K562 (cell line): ENCODE measurements around the gene VPS4A. TPM values are rescaled to one million over a fixed set of nuclear protein-coding genes. Genes with fewer than 3 reads are reported as not detected.

Experiments
- ATAC-seq: fragments of 200-7000 bp; cut with Tn5 transposase; 3 replicates; pipeline ENCODE4 v1.9.1; 2020; ENCODE audit warnings: moderate library complexity
- BruUV-seq: library from RNA; stranded (reverse); fragments of 400-500 nt; replicated peaks from 2 replicates; lab custom pipeline; 2021; lab: Mats Ljungman, UMichigan
- CTCF ChIA-PET: fragments of 300-600 bp; formaldehyde crosslinking; extraction: SDS; loops from one replicate; lab custom pipeline; 2021; ENCODE audit warnings: low intra/inter-chr PET ratio; lab: Yijun Ruan, JAX
- POLR2A ChIA-PET: fragments of 300-600, 350-650 bp; sonication (Branson Sonifier 250); formaldehyde crosslinking; extraction: SDS; loops from one replicate; lab custom pipeline; 2021; ENCODE audit warnings: antibody characterized with exemption, inconsistent platforms; lab: Yijun Ruan, JAX
- DNase-seq, 4 experiments: peaks; one replicate each; pipeline versions ENCODE4 v3.0.0 to v3.0.0-alpha.2; 2011 to 2018; ENCODE audit warnings: low spot score in 3 of 4, mixed read lengths in 3 of 4; ENCODE audit errors: extremely low read depth in 1 of 4
- FAIRE-seq: peaks from 2 replicates; lab custom pipeline; 2011; peaks lifted over from hg19 to GRCh38; lab: Jason Lieb, UNC
- H2AFZ ChIP-seq: 2 replicates; pipeline ENCODE4 v1.6.0; 2011; ENCODE audit warnings: low read depth, low read length, control low read depth, inconsistent platforms
- H3K27ac ChIP-seq: fragments of 200-600 bp; 3 replicates; pipeline ENCODE4 v1.8.0; 2011; ENCODE audit warnings: low read depth, mild to moderate bottlenecking, control low read depth, inconsistent platforms, low read length, moderate library complexity, mixed read lengths; ENCODE audit errors: extremely low read depth
- H3K27me3 ChIP-seq, 2 experiments: fragments of 300-600 bp in 1 of 2; 2 replicates in 1 of 2; 3 replicates in 1 of 2; pipeline versions ENCODE4 v1.6.0 to v1.8.0; 2011; ENCODE audit warnings: inconsistent platforms in 2 of 2, low read length in 2 of 2, mild to moderate bottlenecking in 1 of 2, mixed read lengths in 1 of 2, moderate library complexity in 1 of 2; ENCODE audit not compliant: control insufficient read depth in 2 of 2, insufficient read depth in 2 of 2
- H3K36me3 ChIP-seq: fragments of 300-600 bp; 3 replicates; pipeline ENCODE4 v1.8.0; 2011; ENCODE audit warnings: mild to moderate bottlenecking, low read length, inconsistent platforms; ENCODE audit not compliant: control insufficient read depth, insufficient read depth
- H3K4me1 ChIP-seq, 2 experiments: fragments of 200-600 bp in 1 of 2; replicated peaks in 1 of 2; 2 replicates in 1 of 2; 3 replicates in 1 of 2; pipeline versions ENCODE4 v1.5.1 to v1.8.0; 2011; ENCODE audit warnings: inconsistent platforms in 2 of 2, low read length in 2 of 2, mild to moderate bottlenecking in 1 of 2, mixed read lengths in 1 of 2, moderate library complexity in 1 of 2; ENCODE audit not compliant: control insufficient read depth in 2 of 2, insufficient read depth in 2 of 2
- H3K4me2 ChIP-seq: 2 replicates; pipeline ENCODE4 v1.6.1; 2011; ENCODE audit warnings: low read length, control low read depth, inconsistent platforms, mixed read lengths; ENCODE audit not compliant: insufficient read depth
- H3K4me3 ChIP-seq: fragments of 200-600 bp; sonication (generic), shearing (Covaris generic); 2 replicates; pipeline ENCODE4 v1.5.1; 2016; ENCODE audit warnings: control low read depth, inconsistent platforms
- H3K79me2 ChIP-seq: fragments of 200-600 bp; 3 replicates; pipeline ENCODE4 v1.8.0; 2011; ENCODE audit warnings: low read length, inconsistent platforms; ENCODE audit not compliant: control insufficient read depth, insufficient read depth
- H3K9ac ChIP-seq, 2 experiments: 2 replicates each; pipeline versions ENCODE4 v1.6.0 to v1.6.1; 2011; ENCODE audit warnings: low read depth in 2 of 2, low read length in 2 of 2, control low read depth in 1 of 2, inconsistent platforms in 1 of 2, mild to moderate bottlenecking in 1 of 2, mixed read lengths in 1 of 2; ENCODE audit not compliant: insufficient read depth in 1 of 2
- H3K9me1 ChIP-seq: one replicate; pipeline ENCODE4 v1.6.0; 2011; ENCODE audit warnings: inconsistent platforms, mild to moderate bottlenecking, low read length, moderate library complexity; ENCODE audit not compliant: control insufficient read depth, insufficient read depth
- H3K9me3 ChIP-seq: replicated peaks from 2 replicates; pipeline ENCODE4 v1.5.1; 2011; ENCODE audit warnings: low read depth, low read length, inconsistent platforms; ENCODE audit not compliant: control insufficient read depth, insufficient read depth
- H4K20me1 ChIP-seq: replicated peaks from 2 replicates; pipeline ENCODE4 v1.6.1; 2011; ENCODE audit warnings: low read length, inconsistent platforms, mixed read lengths; ENCODE audit not compliant: control insufficient read depth, insufficient read depth
- JUND ChIP-seq, 2 experiments: IDR thresholded peaks; 2 replicates in 1 of 2; 3 replicates in 1 of 2; pipeline ENCODE4 v1.6.1; 2011; ENCODE audit warnings: borderline replicate concordance in 2 of 2, low read depth in 2 of 2, low read length in 2 of 2, improper control_type of control experiment in 1 of 2, missing biosample characterization in 1 of 2, missing genetic modification characterization in 1 of 2, missing genetic modification reagents in 1 of 2
- POLR2G ChIP-seq: fragments of 200-400 bp; formaldehyde crosslinking; IDR thresholded peaks from 2 replicates; pipeline ENCODE4 v1.6.1; 2017; ENCODE audit warnings: low read depth, mild to moderate bottlenecking, antibody characterized with exemption, low read length, moderate library complexity
- RBBP5 ChIP-seq: fragments of 200-600 bp; sonication (generic); IDR thresholded peaks from 2 replicates; pipeline ENCODE4 v1.6.1; 2012; ENCODE audit warnings: borderline replicate concordance, mild to moderate bottlenecking, low read length, control low read depth, inconsistent platforms; ENCODE audit not compliant: insufficient read depth, poor library complexity, severe bottlenecking
- RBM22 ChIP-seq: fragments of 200-400 bp; formaldehyde crosslinking; IDR thresholded peaks from 2 replicates; pipeline ENCODE4 v1.6.1; 2018; ENCODE audit warnings: low read length, low read depth; ENCODE audit not compliant: poor library complexity, severe bottlenecking
- TOE1 ChIP-seq, 2 experiments: fragments of 450-650 bp in 1 of 2; sonication (generic) in 1 of 2; formaldehyde crosslinking in 1 of 2; IDR thresholded peaks; 2 replicates each; pipeline versions ENCODE4 v1.7.1 to v1.8.0; 2016 to 2022; ENCODE audit warnings: borderline replicate concordance in 2 of 2, mild to moderate bottlenecking in 2 of 2, antibody characterized with exemption in 1 of 2, inconsistent platforms in 1 of 2, low read depth in 1 of 2, missing genetic modification reagents in 1 of 2, moderate library complexity in 1 of 2
- ZNF408 ChIP-seq: fragments of 250-450 bp; sonication (Bioruptor Pico); IDR thresholded peaks from 2 replicates; pipeline ENCODE4 v1.4.0; 2020; ENCODE audit warnings: low read depth, mild to moderate bottlenecking, moderate library complexity
- WGBS: fragments of 100-300 bp; shearing (Covaris generic); methylation state at CpG from one replicate; pipeline ENCODE4 v1.1.6; 2016; ENCODE audit warnings: low coverage, mixed read lengths; ENCODE audit not compliant: insufficient coverage; ENCODE audit errors: missing lambda C conversion rate; 5-methylcytosine and 5-hydroxymethylcytosine counted together
- in situ Hi-C: fragments of 300-500 bp; cut with MboI; formaldehyde crosslinking; loops from 4 replicates; pipeline ENCODE4 v1.15.0; 2018; ENCODE audit warnings: inconsistent platforms, mixed read lengths
- intact Hi-C: fragments of 100-400 bp; cut with micrococcal nuclease; formaldehyde crosslinking; loops from 2 replicates; pipeline ENCODE4 v1.14.2; 2022
- polyA plus RNA-seq, 8 experiments: library from polyadenylated mRNA; depleted of rRNA in 4 of 8; stranded (reverse) in 5 of 8; unstranded in 3 of 8; fragments of >200 nt; fragmentation: Nextera tagmentation in 2 of 8; fragmentation: Illumina TruSeq in 1 of 8; extraction: Ambion mirVana in 2 of 8; extraction: Trizol in 1 of 8; gene quantifications; 2 replicates each; pipeline versions ENCODE4 v1.2.1 to v1.2.3, GENCODE V29; 2011 to 2014; ENCODE audit warnings: inconsistent platforms in 1 of 8, missing spikeins in 1 of 8
- total RNA-seq, 7 experiments: library from RNA; depleted of rRNA in 6 of 7; stranded (reverse); fragments of >200 nt in 6 of 7; fragmentation: Illumina TruSeq in 2 of 7; extraction: Trizol in 2 of 7; gene quantifications; 2 replicates each; pipeline versions ENCODE4 v1.2.1 to v1.2.3, GENCODE V29; 2011 to 2021; ENCODE audit warnings: low replicate concordance in 1 of 7
- TF ChIP-seq, protein P1 (sequence below), 3 experiments: fragments of 200-800 bp in 1 of 3; sonication (Bioruptor generic) in 1 of 3; sonication (generic) in 1 of 3; formaldehyde crosslinking in 1 of 3; IDR thresholded peaks; 2 replicates each; pipeline versions ENCODE4 v1.6.1 to v1.8.0; 2016 to 2022; ENCODE audit warnings: mild to moderate bottlenecking in 2 of 3, missing compliant biosample characterization in 2 of 3, missing genetic modification characterization in 2 of 3, missing genetic modification reagents in 1 of 3

VPS4A gene
- total and polyA plus RNA-seq, 9 of the 15 experiments (the other 6 are each of a cell fraction or from before 2014, with no cell fraction given) = 7.6 to 45.4 (median 29.9) TPM

DNA sequence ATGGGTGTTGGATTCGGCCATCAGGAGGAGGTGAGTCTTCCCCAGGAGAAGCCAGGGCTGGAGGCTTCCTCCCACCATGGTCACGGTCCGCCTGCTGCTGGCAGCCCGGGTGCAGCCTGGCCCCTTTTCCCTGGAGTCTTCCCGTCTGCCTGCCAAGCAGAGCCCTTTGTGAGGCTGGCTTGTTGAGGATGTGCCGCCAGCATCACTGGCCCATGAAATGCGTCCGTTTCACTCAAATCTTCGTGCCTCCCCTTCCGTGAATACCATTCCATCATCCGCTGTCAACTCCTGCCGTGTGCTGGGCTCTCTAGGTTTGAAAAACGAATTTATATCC is 9.6 kb downstream of the VPS4A start:
- H3K9ac ChIP-seq = no peak overlapping the region; a peak in 1 of 4 replicates

DNA sequence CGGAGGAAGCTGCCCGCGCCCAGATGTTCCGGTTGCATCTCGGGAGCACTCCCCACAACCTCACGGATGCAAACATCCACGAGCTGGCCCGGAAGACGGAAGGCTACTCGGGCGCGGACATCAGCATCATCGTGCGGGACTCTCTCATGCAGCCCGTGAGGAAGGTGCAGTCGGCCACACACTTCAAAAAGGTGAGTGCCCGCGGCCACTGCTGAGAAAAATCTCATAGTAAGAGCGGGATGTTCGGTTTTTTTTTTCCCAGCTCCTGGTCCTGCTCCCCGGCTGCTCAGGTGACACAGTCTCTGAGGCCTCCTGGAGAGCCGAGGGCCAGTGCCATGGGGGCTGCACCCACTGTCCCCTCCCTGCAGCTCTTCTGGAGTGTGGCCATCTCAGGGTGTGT is 9.9 kb downstream of the VPS4A start:
- ChIA-PET CTCF (no interaction called here), POLR2A (no interaction called here)
- FAIRE-seq = no peak
- in situ Hi-C loops (no loop called here), intact Hi-C loops (no loop called here)
- H3K27me3 ChIP-seq = no peaks in the 10 kb centered on the region
- BruUV-seq = no TSS peak
- H3K4me2 ChIP-seq = no peak overlapping the region
- H3K9me1 ChIP-seq = no peaks in the 10 kb centered on the region
- 96% methylated on average over 20 of the region's 22 CpGs for WGBS
- no peak overlapping the region; a peak in 1 of 4 replicates for H3K9ac ChIP-seq
- no peak overlapping the region for H3K27ac ChIP-seq
- no peak for ATAC-seq
- H4K20me1 ChIP-seq = peaks cover 21% of the 10 kb centered on the region; the same call in 1 of the 2 replicates
- peaks cover 93% of the 10 kb centered on the region for H3K36me3 ChIP-seq
- no peaks in the 10 kb centered on the region for H3K9me3 ChIP-seq
- H3K4me3 ChIP-seq = no peak overlapping the region
- H3K79me2 ChIP-seq = peaks cover 46% of the 10 kb centered on the region
- no peak for TF ChIP-seq TOE1 (IDR thresholded peaks at IDR 0.05; ENCODE audit: borderline replicate concordance)
- TF ChIP-seq TOE1 (CRISPR knock-in tag; IDR thresholded peaks at IDR 0.05; ENCODE audit: borderline replicate concordance, low read depth) = no peak
- peak; percentile 36; the same call in 1 of the 2 replicates for TF ChIP-seq POLR2G
- no peak overlapping the region for H2AFZ ChIP-seq
- H3K4me1 ChIP-seq = peaks cover 3 to 35% of the 10 kb centered on the region in 2 experiments; a peak in 4 of 5 replicates
- DNase-seq = no peak

More for the DNA sequence above, 9.6 kb downstream of the VPS4A start:
- TF ChIP-seq RBM22 (peak; percentile 32), ZNF408 (CRISPR knock-in tag) (no peak), RBBP5 (no peak), JUND (IDR thresholded peaks at IDR 0.05; ENCODE audit: borderline replicate concordance, low read depth, low read length) (no peak), JUND (tag; IDR thresholded peaks at IDR 0.05; ENCODE audit: borderline replicate concordance, low read depth, low read length) (no peak)
- TF ChIP-seq, protein P1, sequence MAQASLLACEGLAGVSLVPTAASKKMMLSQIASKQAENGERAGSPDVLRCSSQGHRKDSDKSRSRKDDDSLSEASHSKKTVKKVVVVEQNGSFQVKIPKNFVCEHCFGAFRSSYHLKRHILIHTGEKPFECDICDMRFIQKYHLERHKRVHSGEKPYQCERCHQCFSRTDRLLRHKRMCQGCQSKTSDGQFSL (CRISPR knock-in tag; IDR thresholded peaks at IDR 0.05) = no peak
- TF ChIP-seq, protein P1 (tag; IDR thresholded peaks at IDR 0.05) = no peak
- ChIA-PET CTCF (no interaction called here), POLR2A (no interaction called here)
- peaks cover 2 to 34% of the 10 kb centered on the region in 2 experiments; a peak in 4 of 5 replicates for H3K4me1 ChIP-seq
- H3K4me2 ChIP-seq = no peak overlapping the region
- BruUV-seq = no TSS peak
- DNase-seq (no peak), ATAC-seq (no peak), FAIRE-seq (no peak)
- no peak overlapping the region for H2AFZ ChIP-seq
- peaks cover 17% of the 10 kb centered on the region; the same call in 1 of the 2 replicates for H4K20me1 ChIP-seq
- H3K36me3 ChIP-seq = peaks cover 93% of the 10 kb centered on the region
- no peak overlapping the region for H3K4me3 ChIP-seq
- no peaks in the 10 kb centered on the region for H3K27me3 ChIP-seq
- H3K79me2 ChIP-seq = peaks cover 42% of the 10 kb centered on the region
- intact Hi-C loops = no loop called here
- no peak overlapping the region for H3K27ac ChIP-seq
- in situ Hi-C loops = no loop called here
- H3K9me1 ChIP-seq = no peaks in the 10 kb centered on the region
- H3K9me3 ChIP-seq = no peaks in the 10 kb centered on the region
- WGBS = 93% methylated on average over 13 of the region's 13 CpGs
